Transverse colon (tissue), 4 donors: ENCODE measurements around the gene CACNA2D4. TPM values are rescaled to one million over a fixed set of nuclear protein-coding genes. Genes with fewer than 3 reads are reported as not detected.
"Not testable (repeated sequence)": the region's sequence is repeated elsewhere in the genome, so short reads cannot be mapped to it uniquely, and the experiment has no call there.

Experiments used
- DNase-seq: peaks from one replicate; pipeline ENCODE4 v3.0.0-alpha.2; 2019
- H3K27ac ChIP-seq, 4 donors: fragments of 200-600 bp; sonication (generic); 2 replicates each; pipeline ENCODE4 v1.5.1; 2016 to 2018; ENCODE audit warnings: inconsistent platforms in 4 of 4
- H3K27me3 ChIP-seq: fragments of 200-600 bp; sonication (generic); 2 replicates; pipeline ENCODE4 v1.5.1; 2017; ENCODE audit warnings: inconsistent platforms
- H3K36me3 ChIP-seq, 4 donors: fragments of 200-600 bp; sonication (generic); 2 replicates each; pipeline ENCODE4 v1.5.1; 2017 to 2019; ENCODE audit warnings: inconsistent platforms in 4 of 4
- H3K4me1 ChIP-seq, 4 donors: fragments of 200-600 bp; sonication (generic); 2 replicates each; pipeline ENCODE4 v1.5.1; 2017 to 2020; ENCODE audit warnings: inconsistent platforms in 4 of 4
- H3K4me3 ChIP-seq, 4 donors: fragments of 200-600 bp; sonication (generic); 1 replicate in 1 of 4; 2 replicates in 3 of 4; pipeline versions ENCODE4 v1.5.1 to v1.6.1; 2017 to 2019; ENCODE audit warnings: inconsistent platforms in 4 of 4
- H3K9me3 ChIP-seq, 2 donors: fragments of 200-600 bp; sonication (generic); 2 replicates each; pipeline ENCODE4 v1.5.1; 2017 to 2019; ENCODE audit warnings: inconsistent platforms in 2 of 2
- EP300 ChIP-seq: sonication (generic); formaldehyde crosslinking; IDR thresholded peaks from one replicate; pipeline ENCODE4 v1.6.1; 2017; ENCODE audit warnings: antibody characterized with exemption, low read depth
- POLR2A ChIP-seq: fragments of 450-650 bp; IDR thresholded peaks from one replicate; pipeline ENCODE4 v1.6.1; 2016; ENCODE audit warnings: antibody characterized with exemption, mild to moderate bottlenecking, moderate library complexity
- POLR2AphosphoS5 ChIP-seq, 3 donors: sonication (generic); formaldehyde crosslinking; IDR thresholded peaks; one replicate each; pipeline ENCODE4 v1.6.1; 2016; ENCODE audit warnings: antibody characterized with exemption in 3 of 3
- WGBS, 2 donors: methylation state at CpG; one replicate each; pipeline ENCODE4 v1.1.5; 2018; ENCODE audit warnings: low coverage in 1 of 2; 5-methylcytosine and 5-hydroxymethylcytosine counted together
- in situ Hi-C, 4 donors: fragments of 200-750 bp; cut with MboI; loops; one replicate each; pipeline versions ENCODE4 v1.15.0 to v1.15.1; 2017; ENCODE audit warnings: low sequenced_read_pairs in 3 of 4, low pct_ligation_motif_present in 1 of 4, low pct_unique_long_range_greater_than_20kb in 1 of 4
- intact Hi-C: fragments of 100-400 bp; cut with DNase I; formaldehyde crosslinking; loops from one replicate; pipeline ENCODE4 v1.15.1; 2023; ENCODE audit warnings: low total_unique reads
- total RNA-seq, 4 donors: library from RNA; depleted of rRNA; stranded (reverse); fragments of >200 nt; gene quantifications; one replicate each; pipeline ENCODE4 v1.1.0, GENCODE V29; 2016
- TF ChIP-seq, protein P1 (sequence below), 5 experiments: fragments of 200-600 bp in 3 of 5; fragments of 450-650 bp in 2 of 5; sonication (generic) in 3 of 5; IDR thresholded peaks; 1 replicate in 2 of 5; 2 replicates in 3 of 5; pipeline ENCODE4 v1.5.1; 2016 to 2017; ENCODE audit warnings: antibody characterized with exemption in 5 of 5, inconsistent platforms in 3 of 5, mild to moderate bottlenecking in 2 of 5, moderate library complexity in 1 of 5

CACNA2D4 gene
- total RNA-seq, 4 donors from 2014 or later: 6.5 to 22.8 (median 7.2) TPM; not detected in 1

DNA sequence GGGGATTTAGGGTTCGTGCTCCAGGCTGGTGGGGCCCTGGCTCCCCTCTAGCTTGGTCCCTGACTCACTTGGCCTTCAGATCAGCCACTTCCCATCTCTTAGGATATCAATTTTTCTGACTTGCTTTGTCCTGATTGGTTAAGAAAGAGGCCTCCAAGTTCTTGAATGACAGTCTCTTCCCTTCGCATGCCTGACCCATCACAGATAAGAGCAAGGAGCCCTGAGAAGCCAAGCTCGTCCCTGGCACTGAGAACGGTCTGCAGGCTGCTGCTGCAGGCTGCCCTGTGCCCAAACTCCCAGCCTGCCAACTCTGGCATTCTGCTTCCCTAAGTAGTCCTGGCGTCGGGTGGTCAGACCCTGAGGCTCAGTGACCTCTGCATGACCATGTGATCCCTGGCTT, 98.9 kb downstream of the CACNA2D4 start:
- Histone ChIP-seq H3K9me3 (no peaks in the 10 kb centered on the region), H3K36me3 (no peaks in the 10 kb centered on the region), H3K4me1 (no peaks in the 10 kb centered on the region), H3K27me3 (peaks cover 59% of the 10 kb centered on the region), H3K27ac (no peak overlapping the region), H3K4me3 (no peak overlapping the region)
- no peak for DNase-seq
- TF ChIP-seq POLR2A (no peak), EP300 (no peak), POLR2AphosphoS5 (IDR thresholded peaks at IDR 0.05) (no peak)
- TF ChIP-seq, protein P1, sequence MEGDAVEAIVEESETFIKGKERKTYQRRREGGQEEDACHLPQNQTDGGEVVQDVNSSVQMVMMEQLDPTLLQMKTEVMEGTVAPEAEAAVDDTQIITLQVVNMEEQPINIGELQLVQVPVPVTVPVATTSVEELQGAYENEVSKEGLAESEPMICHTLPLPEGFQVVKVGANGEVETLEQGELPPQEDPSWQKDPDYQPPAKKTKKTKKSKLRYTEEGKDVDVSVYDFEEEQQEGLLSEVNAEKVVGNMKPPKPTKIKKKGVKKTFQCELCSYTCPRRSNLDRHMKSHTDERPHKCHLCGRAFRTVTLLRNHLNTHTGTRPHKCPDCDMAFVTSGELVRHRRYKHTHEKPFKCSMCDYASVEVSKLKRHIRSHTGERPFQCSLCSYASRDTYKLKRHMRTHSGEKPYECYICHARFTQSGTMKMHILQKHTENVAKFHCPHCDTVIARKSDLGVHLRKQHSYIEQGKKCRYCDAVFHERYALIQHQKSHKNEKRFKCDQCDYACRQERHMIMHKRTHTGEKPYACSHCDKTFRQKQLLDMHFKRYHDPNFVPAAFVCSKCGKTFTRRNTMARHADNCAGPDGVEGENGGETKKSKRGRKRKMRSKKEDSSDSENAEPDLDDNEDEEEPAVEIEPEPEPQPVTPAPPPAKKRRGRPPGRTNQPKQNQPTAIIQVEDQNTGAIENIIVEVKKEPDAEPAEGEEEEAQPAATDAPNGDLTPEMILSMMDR (IDR thresholded peaks at IDR 0.05): no peak
- in situ Hi-C loops (loop anchor here in 2 of 4 donors (25.0 kb wide), 1 partner anchor 218 kb away; no protein-coding TSS in a partner anchor), intact Hi-C loops (no loop called here)
- WGBS, 2 donors: 57% methylated on average over 6 of the region's 6 CpGs; no CpG with 5 or more reads in 1 of the 2 donors

DNA sequence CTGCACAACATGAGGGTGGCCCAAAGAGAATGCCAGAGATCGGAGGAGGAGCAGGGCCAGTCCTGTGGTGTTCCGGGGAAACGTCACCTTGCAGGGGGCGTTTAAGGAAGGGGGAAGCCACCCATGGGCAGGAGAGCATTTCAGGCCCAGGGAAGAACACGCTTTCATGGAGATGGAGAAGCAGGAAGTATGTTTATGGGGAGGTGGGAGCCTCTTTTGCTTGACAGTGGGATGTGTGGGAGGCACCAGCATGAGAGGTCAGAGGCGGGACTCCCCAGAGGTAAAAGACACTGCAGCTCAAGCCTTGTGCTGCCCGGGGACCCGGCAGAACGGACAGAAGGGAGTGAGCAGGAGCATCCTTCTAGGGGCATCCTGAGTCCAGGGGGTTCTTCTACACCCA, 99.4 kb downstream of the CACNA2D4 start:
- intact Hi-C loops (no loop called here), in situ Hi-C loops (loop anchor here in 2 of 4 donors (25.0 kb wide), 1 partner anchor 218 kb away; no protein-coding TSS in a partner anchor)
- H3K27me3 ChIP-seq: peaks cover 55% of the 10 kb centered on the region
- TF ChIP-seq EP300 (no peak), POLR2AphosphoS5 (IDR thresholded peaks at IDR 0.05) (no peak), POLR2A (no peak)
- TF ChIP-seq, protein P1 (IDR thresholded peaks at IDR 0.05): no peak
- no peak overlapping the region for H3K27ac ChIP-seq
- H3K36me3 ChIP-seq: no peaks in the 10 kb centered on the region
- no peaks in the 10 kb centered on the region for H3K9me3 ChIP-seq
- no peak for DNase-seq
- no peak overlapping the region for H3K4me3 ChIP-seq
- no peaks in the 10 kb centered on the region for H3K4me1 ChIP-seq
- 73% methylated on average over 9 of the region's 9 CpGs; no CpG with 5 or more reads in 1 of the 2 donors for WGBS, 2 donors

DNA sequence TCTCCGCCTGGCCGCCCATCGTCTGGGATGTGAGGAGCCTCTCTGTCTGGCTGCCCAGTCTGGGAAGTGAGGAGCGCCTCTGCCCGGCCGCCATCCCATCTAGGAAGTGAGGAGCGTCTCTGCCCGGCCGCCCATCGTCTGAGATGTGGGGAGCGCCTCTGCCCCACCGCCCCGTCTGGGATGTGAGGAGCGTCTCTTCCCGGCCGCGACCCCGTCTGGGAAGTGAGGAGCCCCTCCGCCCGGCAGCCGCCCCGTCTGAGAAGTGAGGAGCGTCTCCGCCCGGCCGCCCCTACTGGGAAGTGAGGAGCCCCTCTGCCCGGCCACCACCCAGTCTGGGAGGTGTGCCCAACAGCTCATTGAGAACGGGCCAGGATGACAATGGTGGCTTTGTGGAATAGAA, 100.5 kb downstream of the CACNA2D4 start:
- in situ Hi-C loops: loop anchor here in 2 of 4 donors (25.0 kb wide), 1 partner anchor 219 kb away; no protein-coding TSS in a partner anchor
- H3K27me3 ChIP-seq: peaks cover 44% of the 10 kb centered on the region
- DNase-seq, H3K4me3 ChIP-seq, H3K27ac ChIP-seq, H3K36me3 ChIP-seq, intact Hi-C loops, H3K4me1 ChIP-seq, H3K9me3 ChIP-seq: not testable (repeated sequence)
- WGBS, 2 donors: 50 to 89% methylated on average over 2 to 27 of the region's 28 CpGs

DNA sequence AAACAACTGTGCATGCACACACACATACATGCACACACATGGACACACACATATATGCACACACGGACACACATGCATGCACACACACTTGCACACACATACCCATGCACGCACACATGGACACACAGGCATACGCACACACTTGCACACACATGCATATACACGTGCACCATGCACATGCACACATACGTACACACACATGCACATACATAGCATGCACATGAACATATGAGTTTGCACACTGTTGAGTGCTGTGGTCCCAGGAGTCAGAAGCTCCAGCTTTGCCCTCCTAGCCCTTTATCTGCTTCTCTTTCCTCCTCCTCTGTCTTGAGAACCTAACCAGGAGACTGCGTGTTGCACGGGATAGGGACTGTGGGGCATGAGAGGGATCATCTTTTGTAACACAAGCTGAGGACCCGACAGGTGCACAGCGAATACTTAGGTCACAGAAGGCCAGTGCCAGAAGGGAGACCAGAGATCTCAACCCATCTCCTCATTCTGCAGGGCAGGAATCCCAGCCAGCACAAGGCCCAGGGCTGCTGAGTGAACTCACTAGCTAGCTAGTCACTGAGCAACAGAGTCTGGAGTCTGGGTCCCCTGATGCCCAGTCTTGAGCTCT, 101.6 kb downstream of the CACNA2D4 start:
- 89% methylated on average over 9 of the region's 9 CpGs; no CpG with 5 or more reads in 1 of the 2 donors for WGBS, 2 donors
- no peaks in the 10 kb centered on the region for H3K36me3 ChIP-seq
- TF ChIP-seq EP300: no peak
- no peak for TF ChIP-seq POLR2AphosphoS5 (IDR thresholded peaks at IDR 0.05)
- TF ChIP-seq POLR2A: no peak
- TF ChIP-seq, protein P1 (IDR thresholded peaks at IDR 0.05): no peak
- intact Hi-C loops: no loop called here
- no peak for DNase-seq
- no peak overlapping the region for H3K27ac ChIP-seq
- no peak overlapping the region for H3K4me3 ChIP-seq
- in situ Hi-C loops: loop anchor here in 2 of 4 donors (25.0 kb wide), 1 partner anchor 220 kb away; no protein-coding TSS in a partner anchor
- H3K27me3 ChIP-seq: peaks cover 34% of the 10 kb centered on the region
- no peaks in the 10 kb centered on the region for H3K9me3 ChIP-seq
- no peaks in the 10 kb centered on the region for H3K4me1 ChIP-seq
